Breast epithelium (tissue), 4 donors: ENCODE measurements around the gene SHISA7. TPM values are rescaled to one million over a fixed set of nuclear protein-coding genes. Genes with fewer than 3 reads are reported as not detected.

Experiments used
- DNase-seq, 2 donors: peaks; one replicate each; pipeline ENCODE4 v3.0.0-alpha.2; 2019; ENCODE audit warnings: low spot score in 2 of 2
- H3K27ac ChIP-seq, 2 donors: fragments of 200-600 bp; sonication (generic) in 1 of 2; one replicate each; pipeline ENCODE4 v1.5.1; 2016 to 2019; ENCODE audit warnings: mild to moderate bottlenecking in 1 of 2
- H3K27me3 ChIP-seq, 2 donors: fragments of 200-600 bp; sonication (generic) in 1 of 2; one replicate each; pipeline versions ENCODE4 v1.5.1 to v1.6.0; 2017 to 2019; ENCODE audit warnings: control low read depth in 1 of 2, mild to moderate bottlenecking in 1 of 2
- H3K36me3 ChIP-seq: fragments of 200-600 bp; one replicate; pipeline ENCODE4 v1.5.1; 2019
- H3K4me1 ChIP-seq, 2 donors: fragments of 200-600 bp; sonication (generic); one replicate each; pipeline ENCODE4 v1.5.1; 2016 to 2019; ENCODE audit warnings: control low read depth in 1 of 2
- H3K4me3 ChIP-seq, 3 donors: fragments of 200-600 bp; sonication (generic); 1 replicate in 2 of 3; 2 replicates in 1 of 3; pipeline ENCODE4 v1.5.1; 2016 to 2019; ENCODE audit warnings: mild to moderate bottlenecking in 3 of 3, moderate library complexity in 2 of 3
- H3K9me3 ChIP-seq, 2 donors: fragments of 200-600 bp; sonication (generic) in 1 of 2; one replicate each; pipeline ENCODE4 v1.5.1; 2016 to 2019; ENCODE audit warnings: control low read depth in 1 of 2
- CTCF ChIP-seq, 3 donors: fragments of 450-650 bp; IDR thresholded peaks; one replicate each; pipeline ENCODE4 v1.5.1; 2016 to 2017; ENCODE audit warnings: antibody characterized with exemption in 3 of 3, mild to moderate bottlenecking in 3 of 3, moderate library complexity in 3 of 3
- POLR2A ChIP-seq: fragments of 450-650 bp; IDR thresholded peaks from one replicate; pipeline ENCODE4 v1.6.1; 2016; ENCODE audit warnings: antibody characterized with exemption, mild to moderate bottlenecking, moderate library complexity
- POLR2AphosphoS5 ChIP-seq, 3 donors: sonication (generic); formaldehyde crosslinking; IDR thresholded peaks; one replicate each; pipeline ENCODE4 v1.6.1; 2017; ENCODE audit warnings: antibody characterized with exemption in 3 of 3
- intact Hi-C: fragments of 100-400 bp; cut with DNase I; formaldehyde crosslinking; loops from one replicate; pipeline ENCODE4 v1.15.1; 2023; ENCODE audit warnings: low total_unique reads
- total RNA-seq, 3 donors: library from RNA; depleted of rRNA; stranded (reverse); fragments of >200 nt; gene quantifications; one replicate each; pipeline ENCODE4 v1.1.0, GENCODE V29; 2016

The SHISA7 gene
- total RNA-seq, 3 donors from 2014 or later = 0.29 TPM; not detected in 2

DNA sequence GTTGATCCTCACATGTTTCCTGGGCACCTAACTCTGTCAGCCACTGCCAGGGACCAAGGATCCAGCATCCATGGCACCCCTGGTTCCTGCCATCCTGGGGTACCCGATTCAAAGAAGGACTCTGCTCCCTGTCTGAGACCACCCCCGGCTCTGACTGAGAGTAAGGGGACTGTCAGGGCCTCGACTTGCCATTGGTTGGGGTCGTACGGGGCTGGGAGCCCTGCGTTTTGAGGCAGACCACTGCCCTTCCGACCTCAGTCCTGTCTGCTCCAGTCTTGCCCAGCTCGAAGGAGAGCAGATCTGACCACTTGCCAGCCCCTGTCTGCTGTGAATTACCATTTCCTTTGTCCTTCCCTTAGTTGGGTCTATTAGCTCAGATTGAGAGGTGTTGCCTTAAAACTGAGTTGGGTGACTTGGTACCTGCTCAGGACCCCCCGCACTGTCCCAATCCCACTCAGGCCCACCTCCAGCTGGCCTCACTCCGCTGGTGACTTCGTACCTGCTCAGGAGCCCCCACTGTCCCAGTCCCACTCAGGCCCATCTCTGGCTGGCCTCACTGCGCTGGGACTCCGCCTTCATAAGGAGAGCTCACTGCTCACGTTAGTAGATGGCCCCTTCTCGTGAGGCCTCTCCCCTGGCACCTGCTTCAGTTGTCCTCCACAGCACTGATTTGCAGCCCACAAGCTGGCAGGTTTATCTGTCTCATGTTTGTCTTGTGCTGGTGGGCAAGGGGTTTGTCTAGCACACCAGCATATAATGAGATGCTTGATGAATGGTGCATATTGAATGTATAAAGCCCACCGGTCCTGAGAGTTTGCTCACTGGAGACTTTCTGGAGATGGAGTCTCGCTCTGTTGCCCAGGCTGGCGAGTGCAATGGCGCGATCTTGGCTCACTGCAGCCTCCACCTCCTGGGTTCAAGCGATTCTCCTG lies 53.4 kb downstream of the SHISA7 start:
- intact Hi-C loops = no loop called here

DNA sequence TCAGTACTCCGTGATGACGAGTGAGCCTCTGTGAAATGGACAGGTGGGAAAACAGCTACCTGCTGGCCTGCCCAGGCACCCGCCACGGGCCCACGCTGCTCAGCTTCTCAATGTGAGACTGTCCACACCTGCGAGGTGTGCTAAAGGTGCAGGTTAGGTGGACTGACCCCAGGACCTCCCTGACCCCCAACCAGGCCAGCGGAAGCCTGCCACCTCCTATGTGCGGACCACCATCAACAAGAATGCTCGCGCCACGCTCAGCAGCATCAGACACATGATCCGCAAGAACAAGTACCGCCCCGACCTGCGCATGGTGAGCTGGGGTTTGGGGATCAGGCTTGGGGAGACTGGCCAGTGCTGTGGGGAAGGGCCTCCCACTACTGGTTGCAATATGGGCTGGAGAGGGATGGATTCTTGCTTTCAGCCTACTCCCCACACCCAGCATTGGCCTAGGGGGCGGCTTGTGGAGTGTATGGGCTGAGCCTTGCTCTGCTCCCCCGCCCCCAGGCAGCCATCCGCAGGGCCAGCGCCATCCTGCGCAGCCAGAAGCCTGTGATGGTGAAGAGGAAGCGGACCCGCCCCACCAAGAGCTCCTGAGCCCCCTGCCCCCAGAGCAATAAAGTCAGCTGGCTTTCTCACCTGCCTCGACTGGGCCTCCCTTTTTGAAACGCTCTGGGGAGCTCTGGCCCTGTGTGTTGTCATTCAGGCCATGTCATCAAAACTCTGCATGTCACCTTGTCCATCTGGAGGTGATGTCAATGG lies 55.2 kb downstream of the SHISA7 start:
- Histone ChIP-seq H3K36me3 (no peaks in the 10 kb centered on the region), H3K4me3 (peak overlapping the region; percentile 77 to 89 (median 85)), H3K4me1 (peaks cover 18 to 25% of the 10 kb centered on the region in 2 donors), H3K27ac (peak overlapping the region; percentile 32 to 91), H3K27me3 (no peaks in the 10 kb centered on the region), H3K9me3 (no peaks in the 10 kb centered on the region)
- TF ChIP-seq POLR2A (no peak), CTCF (IDR thresholded peaks at IDR 0.05) (no peak), POLR2AphosphoS5 (IDR thresholded peaks at IDR 0.05) (no peak)
- intact Hi-C loops = no loop called here
- no peak for DNase-seq

More for the DNA sequence above, 53.4 kb downstream of the SHISA7 start:
- Histone ChIP-seq H3K4me1 (peaks cover 15 to 21% of the 10 kb centered on the region in 2 donors), H3K9me3 (no peaks in the 10 kb centered on the region), H3K27ac (peak overlapping the region in 1 of 2 donors; percentile 35), H3K4me3 (peak overlapping the region in 1 of 3 donors; percentile 7), H3K36me3 (no peaks in the 10 kb centered on the region), H3K27me3 (no peaks in the 10 kb centered on the region)
- no peak for DNase-seq
- TF ChIP-seq POLR2A (no peak), CTCF (IDR thresholded peaks at IDR 0.05) (no peak), POLR2AphosphoS5 (IDR thresholded peaks at IDR 0.05) (no peak)

- Histone ChIP-seq H3K27me3 (no peaks in the 10 kb centered on the region), H3K36me3 (no peaks in the 10 kb centered on the region), H3K4me3 (peak overlapping the region; percentile 77 to 89 (median 85)), H3K4me1 (peaks cover 18 to 25% of the 10 kb centered on the region in 2 donors), H3K9me3 (no peaks in the 10 kb centered on the region), H3K27ac (peak overlapping the region; percentile 91 to 96)
- intact Hi-C loops = no loop called here
- no peak for DNase-seq
- TF ChIP-seq POLR2A (no peak), POLR2AphosphoS5 (IDR thresholded peaks at IDR 0.05) (no peak), CTCF (IDR thresholded peaks at IDR 0.05) (no peak)
Measured at GRCh38 chr19:55386493-55386971, 56.6 kb downstream of the SHISA7 start.

GRCh38 chr19:55385724-55386492 lies 57.2 kb downstream of the SHISA7 start, which contains the start of gene RPL28:
Gene RPL28 (plus strand): TSS chr19:55385932. CDS start chr19:55386358, 426 bp downstream.
- Histone ChIP-seq H3K27ac (peak within 1 kb of the TSS; percentile 91 to 96), H3K9me3 (no peaks in the 10 kb centered on the region), H3K4me1 (peaks cover 18 to 25% of the 10 kb centered on the region in 2 donors), H3K27me3 (no peaks in the 10 kb centered on the region), H3K36me3 (no peaks in the 10 kb centered on the region), H3K4me3 (peak within 1 kb of the TSS; percentile 77 to 89 (median 85))
- intact Hi-C loops = no loop called here
- no peak for TF ChIP-seq CTCF (IDR thresholded peaks at IDR 0.05)
- peak; percentile 99 to 100 (median 100) for TF ChIP-seq POLR2AphosphoS5 (IDR thresholded peaks at IDR 0.05)
- peak; percentile 96 for TF ChIP-seq POLR2A
- peak; percentile 98 to 99 for DNase-seq
